SU-DHL-6 (cell line): ENCODE measurements around the gene ZC3H12D.
"Not testable (repeated sequence)": the region's sequence is repeated elsewhere in the genome, so short reads cannot be mapped to it uniquely, and the experiment has no call there.

Experiments
- H2AFZ ChIP-seq: fragments of 200-600 bp; sonication (generic); 2 replicates; pipeline ENCODE4 v1.6.1; 2014; ENCODE audit warnings: low read depth, mild to moderate bottlenecking, moderate library complexity, mixed read lengths, antibody characterized with exemption, low read length; ENCODE audit not compliant: severe bottlenecking
- H3F3A ChIP-seq: fragments of 200-600 bp; shearing (Covaris generic); 2 replicates; pipeline ENCODE4 v1.6.0; 2016; ENCODE audit warnings: antibody characterized with exemption, mild to moderate bottlenecking; ENCODE audit not compliant: insufficient read depth
- H3K27ac ChIP-seq: fragments of 200-600 bp; sonication (generic); 2 replicates; pipeline ENCODE4 v1.5.1; 2016; ENCODE audit warnings: low read depth, mild to moderate bottlenecking, low read length, moderate library complexity, mixed read lengths
- H3K27me3 ChIP-seq: fragments of 200-600 bp; sonication (generic), shearing (Covaris generic); 2 replicates; pipeline ENCODE4 v1.6.0; 2014; ENCODE audit warnings: mild to moderate bottlenecking, low read length
- H3K36me3 ChIP-seq: fragments of 200-600 bp; sonication (generic); 2 replicates; pipeline ENCODE4 v1.6.1; 2014; ENCODE audit warnings: mild to moderate bottlenecking, low read length, mixed read lengths
- H3K4me2 ChIP-seq: fragments of 300-600, 200-600 bp; shearing (Covaris generic), sonication (generic); 2 replicates; pipeline ENCODE4 v1.6.0; 2014; ENCODE audit warnings: low read length, low read depth, mild to moderate bottlenecking; ENCODE audit not compliant: poor library complexity, severe bottlenecking
- H3K4me3 ChIP-seq: fragments of 200-600 bp; sonication (generic); 2 replicates; pipeline ENCODE4 v1.5.1; 2014; ENCODE audit warnings: antibody characterized with exemption, low read length, mild to moderate bottlenecking, mixed read lengths; ENCODE audit not compliant: insufficient read depth, poor library complexity, severe bottlenecking
- H3K79me2 ChIP-seq: fragments of 200-600 bp; sonication (generic); 2 replicates; pipeline ENCODE4 v1.6.1; 2014; ENCODE audit warnings: mild to moderate bottlenecking, low read length, moderate library complexity; ENCODE audit not compliant: insufficient read depth
- H3K9ac ChIP-seq: fragments of 200-600 bp; sonication (generic); 2 replicates; pipeline ENCODE4 v1.7.0; 2014; ENCODE audit warnings: mild to moderate bottlenecking, low read length
- H3K9me2 ChIP-seq: fragments of 200-600 bp; sonication (generic); replicated peaks from 2 replicates; pipeline ENCODE4 v1.6.1; 2014; ENCODE audit warnings: low read length; ENCODE audit not compliant: insufficient read depth
- H3K9me3 ChIP-seq: fragments of 200-600 bp; sonication (generic); 2 replicates; pipeline ENCODE4 v1.6.1; 2014; ENCODE audit warnings: low read length, mixed read lengths; ENCODE audit not compliant: insufficient read depth
- H4K20me1 ChIP-seq: fragments of 200-600 bp; sonication (generic); 2 replicates; pipeline ENCODE4 v1.6.1; 2014; ENCODE audit warnings: low read depth, mild to moderate bottlenecking, antibody characterized with exemption, low read length, moderate library complexity, mixed read lengths
- EZH2phosphoT487 ChIP-seq: fragments of 200-600 bp; sonication (generic), shearing (Covaris generic); conservative IDR thresholded peaks from 2 replicates; pipeline ENCODE4 v1.6.1; 2018; ENCODE audit warnings: mild to moderate bottlenecking, antibody characterized with exemption, low read length, moderate library complexity, mixed read lengths
- TF ChIP-seq, protein P1 (sequence below): fragments of 200-600 bp; sonication (generic); IDR thresholded peaks from one replicate; pipeline ENCODE4 v1.5.1; 2017; ENCODE audit warnings: antibody characterized with exemption, mild to moderate bottlenecking, low read length, moderate library complexity; ENCODE audit not compliant: insufficient read depth, poor library complexity, severe bottlenecking

ZC3H12D gene

DNA sequence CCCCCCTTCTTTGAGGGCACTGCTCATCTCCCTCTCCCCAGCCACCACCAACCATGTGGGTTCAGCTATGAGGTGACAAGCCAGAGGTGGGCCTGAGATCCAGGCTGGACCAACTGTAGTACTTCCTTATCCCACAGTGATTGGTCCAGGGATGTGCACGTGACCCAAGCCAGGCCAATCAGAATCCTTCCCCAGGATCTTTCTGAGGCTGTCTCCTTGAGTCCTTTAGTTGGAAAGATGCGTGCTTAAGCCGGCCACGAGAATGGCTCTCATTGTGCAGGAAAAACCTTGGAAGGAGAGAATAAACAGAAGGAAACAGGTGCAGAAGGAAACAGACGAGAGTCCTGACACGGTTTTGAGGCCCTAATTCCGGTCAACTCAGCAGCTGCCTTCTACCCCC, 39.2 kb downstream of the ZC3H12D start:
- Histone ChIP-seq H3K4me3 (no peak overlapping the region), H3K27ac (no peak overlapping the region), H2AFZ (no peak overlapping the region), H3K9me2 (no peaks in the 10 kb centered on the region), H3K9ac (no peak overlapping the region), H3F3A (0 out of 2 replicates have a peak, but pooled peaks cover 4% of the 10 kb centered on the region), H4K20me1 (no peaks in the 10 kb centered on the region), H3K4me2 (no peak overlapping the region), H3K9me3 (no peaks in the 10 kb centered on the region), H3K79me2 (no peaks in the 10 kb centered on the region), H3K27me3 (no peaks in the 10 kb centered on the region), H3K36me3 (no peaks in the 10 kb centered on the region)
- no peak for TF ChIP-seq EZH2phosphoT487
- TF ChIP-seq, protein P1, sequence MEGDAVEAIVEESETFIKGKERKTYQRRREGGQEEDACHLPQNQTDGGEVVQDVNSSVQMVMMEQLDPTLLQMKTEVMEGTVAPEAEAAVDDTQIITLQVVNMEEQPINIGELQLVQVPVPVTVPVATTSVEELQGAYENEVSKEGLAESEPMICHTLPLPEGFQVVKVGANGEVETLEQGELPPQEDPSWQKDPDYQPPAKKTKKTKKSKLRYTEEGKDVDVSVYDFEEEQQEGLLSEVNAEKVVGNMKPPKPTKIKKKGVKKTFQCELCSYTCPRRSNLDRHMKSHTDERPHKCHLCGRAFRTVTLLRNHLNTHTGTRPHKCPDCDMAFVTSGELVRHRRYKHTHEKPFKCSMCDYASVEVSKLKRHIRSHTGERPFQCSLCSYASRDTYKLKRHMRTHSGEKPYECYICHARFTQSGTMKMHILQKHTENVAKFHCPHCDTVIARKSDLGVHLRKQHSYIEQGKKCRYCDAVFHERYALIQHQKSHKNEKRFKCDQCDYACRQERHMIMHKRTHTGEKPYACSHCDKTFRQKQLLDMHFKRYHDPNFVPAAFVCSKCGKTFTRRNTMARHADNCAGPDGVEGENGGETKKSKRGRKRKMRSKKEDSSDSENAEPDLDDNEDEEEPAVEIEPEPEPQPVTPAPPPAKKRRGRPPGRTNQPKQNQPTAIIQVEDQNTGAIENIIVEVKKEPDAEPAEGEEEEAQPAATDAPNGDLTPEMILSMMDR: no peak

DNA sequence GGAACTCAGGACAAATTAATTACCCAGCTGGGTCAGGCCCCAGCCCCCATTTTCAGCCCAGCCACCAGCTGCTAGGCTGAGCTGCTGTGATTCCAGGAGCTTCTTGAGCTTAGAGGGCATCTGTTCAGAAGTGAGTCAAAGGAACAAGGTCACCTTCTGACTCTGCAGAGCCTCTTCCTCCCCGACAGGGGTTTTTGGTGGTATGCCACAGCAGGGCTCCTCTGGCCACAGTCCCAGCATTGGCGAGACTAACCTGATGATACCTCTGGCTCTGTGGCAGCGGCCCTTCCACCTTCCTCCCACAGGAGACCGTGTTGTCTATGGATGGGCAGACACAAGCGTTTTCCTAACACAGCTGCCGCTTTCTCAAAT, 39.7 kb downstream of the ZC3H12D start:
- Histone ChIP-seq H3K36me3 (no peaks in the 10 kb centered on the region), H3K9me3 (no peaks in the 10 kb centered on the region), H2AFZ (no peak overlapping the region), H3K9me2 (no peaks in the 10 kb centered on the region), H3K9ac (no peak overlapping the region), H3K27ac (no peak overlapping the region), H3K4me2 (no peak overlapping the region), H4K20me1 (no peaks in the 10 kb centered on the region), H3K79me2 (no peaks in the 10 kb centered on the region), H3K27me3 (no peaks in the 10 kb centered on the region), H3F3A (0 out of 2 replicates have a peak, but pooled peaks cover 4% of the 10 kb centered on the region), H3K4me3 (no peak overlapping the region)
- TF ChIP-seq, protein P1: no peak
- TF ChIP-seq EZH2phosphoT487: no peak

DNA sequence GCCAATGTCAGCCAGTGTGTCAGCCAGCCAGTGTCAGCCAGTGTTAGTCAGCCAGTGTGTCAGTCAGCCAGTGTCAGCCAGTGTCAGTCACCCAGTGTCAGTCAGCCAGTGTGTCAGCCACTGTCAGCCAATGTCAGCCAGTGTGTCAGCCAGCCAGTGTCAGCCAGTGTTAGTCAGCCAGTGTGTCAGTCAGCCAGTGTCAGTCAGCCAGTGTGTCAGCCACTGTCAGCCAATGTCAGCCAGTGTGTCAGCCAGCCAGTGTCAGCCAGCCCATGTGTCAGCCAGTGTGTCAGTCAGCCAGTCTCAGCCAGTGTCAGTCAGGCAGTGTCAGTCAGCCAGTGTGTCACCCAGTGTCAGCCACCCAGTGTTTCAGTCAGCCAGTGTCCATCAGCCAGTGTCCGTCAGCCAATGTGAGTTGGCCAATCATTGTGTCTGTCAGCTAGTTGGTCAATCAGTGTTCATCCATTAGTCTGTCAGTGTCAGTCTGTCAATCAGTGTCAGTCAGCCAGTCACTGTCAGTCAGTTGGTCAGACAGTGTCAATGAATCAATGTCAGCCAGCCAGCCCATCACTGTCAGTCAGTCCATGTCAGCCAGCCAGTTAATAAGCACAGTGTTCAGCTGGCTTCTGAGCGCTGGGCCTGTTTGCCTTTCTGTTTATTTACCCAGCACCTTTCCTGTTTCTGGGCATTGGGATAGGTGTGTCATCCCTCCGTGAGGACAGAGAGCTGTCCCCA, 40.3 kb downstream of the ZC3H12D start:
- H3K27ac ChIP-seq, H3K79me2 ChIP-seq, H3K36me3 ChIP-seq, H4K20me1 ChIP-seq, H3K4me2 ChIP-seq, H3K9me3 ChIP-seq, H2AFZ ChIP-seq, H3K4me3 ChIP-seq, H3K9ac ChIP-seq, H3K27me3 ChIP-seq, H3K9me2 ChIP-seq, H3F3A ChIP-seq: not testable (repeated sequence)

DNA sequence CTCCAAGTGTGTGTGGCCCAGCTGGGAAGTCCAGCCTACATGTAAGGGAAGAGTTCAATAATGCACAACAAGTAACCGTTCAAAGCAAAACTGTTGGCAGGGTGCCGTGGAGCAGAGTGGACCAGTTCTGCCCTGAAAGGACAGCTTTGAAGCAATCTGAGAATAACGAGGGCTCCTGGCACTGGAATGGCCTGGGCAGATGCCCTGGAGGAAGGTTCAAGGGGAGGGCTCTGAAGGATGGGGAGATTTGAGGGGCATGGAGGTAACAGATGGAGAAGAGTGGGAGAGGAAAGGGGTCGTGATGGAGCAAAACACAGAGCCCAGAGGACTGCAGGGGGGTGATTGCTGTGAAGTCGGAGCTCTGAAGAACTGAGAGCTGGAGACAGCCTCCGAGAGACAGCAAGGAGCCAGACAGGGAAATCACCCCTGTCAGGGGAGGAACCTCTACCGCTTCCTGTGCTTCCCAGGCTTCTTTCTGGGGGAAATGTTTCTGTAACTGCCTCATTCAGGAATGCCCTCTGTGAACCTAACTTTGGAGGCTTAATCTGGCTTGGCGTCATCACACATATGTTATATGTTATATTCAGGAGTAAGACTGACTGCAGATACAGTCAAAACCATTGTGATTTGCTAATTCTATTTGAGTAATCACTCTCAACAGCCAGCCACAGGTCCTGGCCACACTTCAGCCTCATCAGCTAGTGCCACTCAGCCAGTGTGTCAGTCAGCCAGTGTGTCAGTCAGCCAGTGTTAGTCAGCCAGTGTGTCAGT, 41.2 kb downstream of the ZC3H12D start:
- Histone ChIP-seq H3K27ac (no peak overlapping the region), H3K36me3 (no peaks in the 10 kb centered on the region), H3K27me3 (no peaks in the 10 kb centered on the region), H3K79me2 (no peaks in the 10 kb centered on the region), H4K20me1 (no peaks in the 10 kb centered on the region), H3K4me3 (no peak overlapping the region), H3F3A (0 out of 2 replicates have a peak, but pooled peaks cover 4% of the 10 kb centered on the region), H3K9ac (no peak overlapping the region), H3K9me3 (no peaks in the 10 kb centered on the region), H3K9me2 (no peaks in the 10 kb centered on the region), H3K4me2 (no peak overlapping the region), H2AFZ (no peak overlapping the region)
- TF ChIP-seq, protein P1: no peak
